H1 (cell line): ENCODE data around the gene PARS2. TPM values are rescaled to one million over a fixed set of nuclear protein-coding genes. Genes with fewer than 3 reads are reported as not detected.

Experiments
- CTCF ChIA-PET: fragments of 300-600 bp; sonication (Branson Sonifier 250); formaldehyde crosslinking; loops from one replicate; lab custom pipeline; 2021; ENCODE audit not compliant: partially characterized antibody; lab: Charles Lee
- POLR2A ChIA-PET: fragments of 300-600 bp; sonication (Branson Sonifier 250); formaldehyde crosslinking; loops from one replicate; lab custom pipeline; 2021; ENCODE audit warnings: inconsistent platforms; ENCODE audit not compliant: partially characterized antibody; lab: Charles Lee
- DNase-seq, 2 experiments: peaks; one replicate each; pipeline versions ENCODE4 v3.0.0 to v3.0.0-alpha.2; 2010 to 2022; ENCODE audit warnings: low spot score in 2 of 2, low read depth in 1 of 2, mixed read lengths in 1 of 2
- FAIRE-seq: peaks from 2 replicates; lab custom pipeline; 2011; peaks lifted over from hg19 to GRCh38; lab: Jason Lieb, UNC
- H2AFZ ChIP-seq: 2 replicates; pipeline ENCODE4 v1.8.1; 2012; ENCODE audit warnings: low read length, inconsistent platforms
- H2AK5ac ChIP-seq: 2 replicates; pipeline ENCODE4 v1.6.1; 2013; ENCODE audit warnings: low read depth, low read length
- H2BK120ac ChIP-seq: replicated peaks from 2 replicates; pipeline ENCODE3; 2013; ENCODE audit warnings: low read depth, low read length, inconsistent platforms
- H2BK12ac ChIP-seq: 2 replicates; pipeline ENCODE4 v1.6.1; 2013; ENCODE audit warnings: low read depth, low read length
- H2BK15ac ChIP-seq: 2 replicates; pipeline ENCODE4 v1.6.1; 2013; ENCODE audit warnings: low read length
- H2BK20ac ChIP-seq: 2 replicates; pipeline ENCODE4 v1.6.1; 2013; ENCODE audit warnings: low read length
- H2BK5ac ChIP-seq: 2 replicates; pipeline ENCODE4 v1.6.1; 2013; ENCODE audit warnings: low read depth, low read length
- H3K14ac ChIP-seq: 2 replicates; pipeline ENCODE4 v1.6.1; 2013; ENCODE audit warnings: inconsistent platforms; ENCODE audit not compliant: insufficient read length
- H3K18ac ChIP-seq: 2 replicates; pipeline ENCODE4 v1.6.1; 2013; ENCODE audit warnings: low read length; ENCODE audit errors: extremely low read depth
- H3K23ac ChIP-seq: 2 replicates; pipeline ENCODE4 v1.6.1; 2013; ENCODE audit warnings: inconsistent platforms; ENCODE audit not compliant: insufficient read length
- H3K23me2 ChIP-seq: 2 replicates; pipeline ENCODE4 v1.6.1; 2013; ENCODE audit warnings: low read depth, low read length
- H3K27ac ChIP-seq: 2 replicates; pipeline ENCODE4 v1.6.1; 2011; ENCODE audit warnings: low read depth, low read length, inconsistent platforms
- H3K27me3 ChIP-seq, 4 experiments: replicated peaks in 1 of 4; 1 replicate in 1 of 4; 2 replicates in 3 of 4; pipeline versions ENCODE4 v1.6.1 to v1.8.1; 2011 to 2013; ENCODE audit warnings: low read length in 3 of 4, mild to moderate bottlenecking in 3 of 4, inconsistent platforms in 2 of 4, mixed read lengths in 2 of 4, moderate library complexity in 1 of 4; ENCODE audit not compliant: control insufficient read depth in 3 of 4, insufficient read depth in 3 of 4; ENCODE audit errors: extremely low read depth in 1 of 4
- H3K36me3 ChIP-seq, 4 experiments: 2 replicates each; pipeline versions ENCODE4 v1.6.1 to v1.8.1; 2011 to 2013; ENCODE audit warnings: mild to moderate bottlenecking in 4 of 4, low read length in 3 of 4, moderate library complexity in 2 of 4, control low read depth in 1 of 4, inconsistent platforms in 1 of 4; ENCODE audit not compliant: insufficient read depth in 4 of 4, control insufficient read depth in 2 of 4
- H3K4ac ChIP-seq: replicated peaks from 2 replicates; pipeline ENCODE3; 2013; ENCODE audit warnings: low read length, low read depth, mixed read lengths, inconsistent platforms; ENCODE audit not compliant: insufficient read length
- H3K4me1 ChIP-seq, 4 experiments: replicated peaks in 1 of 4; 1 replicate in 1 of 4; 2 replicates in 3 of 4; pipeline versions ENCODE4 v1.6.1 to v1.8.1; 2011 to 2013; ENCODE audit warnings: low read length in 3 of 4, inconsistent platforms in 2 of 4, mixed read lengths in 1 of 4; ENCODE audit not compliant: insufficient read depth in 4 of 4, control insufficient read depth in 3 of 4
- H3K4me2 ChIP-seq, 2 experiments: 2 replicates each; pipeline versions ENCODE4 v1.6.1 to v1.8.1; 2011 to 2013; ENCODE audit warnings: low read depth in 2 of 2, low read length in 2 of 2, control low read depth in 1 of 2, inconsistent platforms in 1 of 2, mild to moderate bottlenecking in 1 of 2; ENCODE audit not compliant: insufficient read depth in 1 of 2
- H3K4me3 ChIP-seq, 4 experiments: fragments of 200-600, 300-600 bp in 1 of 4; sonication (generic), shearing (Covaris generic), sonication (Bioruptor Twin) in 1 of 4; 2 replicates each; pipeline versions ENCODE4 v1.5.1 to v1.8.1; 2011 to 2016; ENCODE audit warnings: low read length in 4 of 4, low read depth in 3 of 4, control low read depth in 2 of 4, inconsistent platforms in 2 of 4, mild to moderate bottlenecking in 2 of 4, mixed read lengths in 1 of 4, moderate library complexity in 1 of 4; ENCODE audit not compliant: insufficient read depth in 2 of 4; ENCODE audit errors: extremely low read depth in 1 of 4
- H3K56ac ChIP-seq: replicated peaks from 2 replicates; pipeline ENCODE3; 2013; ENCODE audit warnings: low read depth, mild to moderate bottlenecking, mixed read lengths, low read length, inconsistent platforms; ENCODE audit not compliant: insufficient read length
- H3K79me1 ChIP-seq: 2 replicates; pipeline ENCODE4 v1.6.1; 2013; ENCODE audit warnings: low read depth, low read length, control low read depth
- H3K79me2 ChIP-seq, 2 experiments: 2 replicates each; pipeline versions ENCODE4 v1.6.1 to v1.8.1; 2012 to 2013; ENCODE audit warnings: low read length in 2 of 2, mild to moderate bottlenecking in 2 of 2, inconsistent platforms in 1 of 2; ENCODE audit not compliant: insufficient read depth in 2 of 2, control insufficient read depth in 1 of 2
- H3K9ac ChIP-seq, 4 experiments: replicated peaks in 1 of 4; 1 replicate in 1 of 4; 2 replicates in 3 of 4; pipeline versions ENCODE4 v1.6.1 to v1.8.1; 2011 to 2013; ENCODE audit warnings: low read depth in 3 of 4, low read length in 3 of 4, control low read depth in 2 of 4, mild to moderate bottlenecking in 2 of 4, moderate library complexity in 2 of 4, inconsistent platforms in 1 of 4; ENCODE audit errors: extremely low read depth in 1 of 4
- H3K9me3 ChIP-seq, 2 experiments: 2 replicates each; pipeline versions ENCODE4 v1.6.1 to v1.8.1; 2012 to 2013; ENCODE audit warnings: mild to moderate bottlenecking in 2 of 2, moderate library complexity in 2 of 2, control low read depth in 1 of 2, inconsistent platforms in 1 of 2, low read depth in 1 of 2, low read length in 1 of 2, mixed read lengths in 1 of 2; ENCODE audit not compliant: insufficient read depth in 2 of 2
- H4K20me1 ChIP-seq, 2 experiments: replicated peaks in 1 of 2; 2 replicates each; pipeline versions ENCODE3 to v1.8.1; 2011 to 2013; ENCODE audit warnings: inconsistent platforms in 2 of 2, low read length in 2 of 2, mild to moderate bottlenecking in 1 of 2; ENCODE audit not compliant: insufficient read depth in 2 of 2, control insufficient read depth in 1 of 2
- H4K5ac ChIP-seq: 2 replicates; pipeline ENCODE4 v1.6.1; 2013; ENCODE audit warnings: low read length, low read depth, mixed read lengths, inconsistent platforms; ENCODE audit not compliant: insufficient read length
- H4K8ac ChIP-seq: 2 replicates; pipeline ENCODE4 v1.8.0; 2013; ENCODE audit warnings: mild to moderate bottlenecking, moderate library complexity, low read length, inconsistent platforms; ENCODE audit not compliant: insufficient read depth; ENCODE audit errors: extremely low read depth
- H4K91ac ChIP-seq: replicated peaks from 2 replicates; pipeline ENCODE3; 2013; ENCODE audit warnings: low read length, mixed read lengths, inconsistent platforms; ENCODE audit not compliant: insufficient read length
- GABPA ChIP-seq: IDR thresholded peaks from 2 replicates; pipeline ENCODE4 v1.6.1; 2011; ENCODE audit warnings: mild to moderate bottlenecking, low read length, moderate library complexity, borderline replicate concordance; ENCODE audit not compliant: insufficient read depth
- WGBS, 2 experiments: shearing (Covaris generic) in 1 of 2; methylation state at CpG; one replicate each; pipeline versions ENCODE4 v1.1.6 to v1.1.7; 2013 to 2015; ENCODE audit warnings: low lambda C conversion rate in 2 of 2, mixed read lengths in 2 of 2, inconsistent platforms in 1 of 2, low coverage in 1 of 2, missing lambda C conversion rate in 1 of 2; ENCODE audit not compliant: insufficient replicate concordance in 2 of 2, insufficient coverage in 1 of 2, insufficient read length in 1 of 2; ENCODE audit errors: extremely low coverage in 1 of 2, missing lambda C conversion rate in 1 of 2; 5-methylcytosine and 5-hydroxymethylcytosine counted together
- polyA plus RNA-seq, 7 experiments: library from polyadenylated mRNA; depleted of rRNA in 3 of 7; stranded (reverse) in 5 of 7; unstranded in 2 of 7; fragments of >200 nt in 5 of 7; fragments of 200-250 nt in 2 of 7; gene quantifications; 1 replicate in 5 of 7; 2 replicates in 1 of 7; 4 replicates in 1 of 7; pipeline versions ENCODE4 v1.2.1 to v1.2.3, GENCODE V29; 2011 to 2013; ENCODE audit warnings: missing spikeins in 2 of 7, mixed read lengths in 2 of 7
- total RNA-seq: library from RNA; stranded (reverse); fragmentation: NEBNext Ultra II Directional; extraction: Animal tissue kit (Norgen Biotek cat#: 25700); gene quantifications from 2 replicates; pipeline ENCODE4 v1.2.1, GENCODE V29; 2021

The PARS2 gene
- total and polyA plus RNA-seq, 2 of the 8 experiments (the other 6 are each of a cell fraction or from before 2014, with no cell fraction given), result 8.9 to 10.0 TPM

DNA sequence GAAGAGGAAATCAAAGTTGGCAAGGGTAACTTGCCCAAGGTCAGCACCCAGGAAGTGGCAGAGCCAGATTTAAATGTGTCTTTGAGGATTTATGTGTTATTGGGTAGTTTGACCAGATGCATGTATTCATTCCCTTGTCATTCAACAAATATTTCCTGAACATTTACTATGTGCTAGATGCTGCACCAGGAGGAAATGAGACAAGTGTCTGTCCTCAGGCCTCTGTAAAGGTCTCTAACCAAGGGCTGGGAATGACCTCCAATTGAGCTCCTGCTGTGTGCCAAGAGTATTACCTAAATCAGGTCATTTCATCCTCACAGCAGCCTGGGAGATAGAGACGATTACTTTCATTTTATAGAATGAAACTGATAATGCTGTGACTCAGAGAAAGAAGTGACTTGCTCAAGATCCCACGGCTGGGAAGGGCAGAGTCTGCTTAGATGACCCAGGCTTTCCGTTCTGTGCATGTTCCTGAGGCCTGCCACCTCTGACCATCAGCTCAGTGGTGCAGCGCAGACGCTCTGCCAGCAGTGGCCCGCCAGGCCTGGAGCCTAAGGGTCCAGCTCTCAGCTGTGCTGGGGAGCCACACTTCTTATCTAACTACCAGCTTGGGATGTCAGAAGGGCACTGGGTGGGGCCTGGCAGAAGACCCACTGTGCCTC is 40.3 kb upstream of the PARS2 start:
- DNase-seq (no peak), FAIRE-seq (no peak)
- no peak overlapping the region for H3K56ac ChIP-seq
- TF ChIP-seq GABPA, result no peak
- no peak overlapping the region for H2BK20ac ChIP-seq
- H3K4me3 ChIP-seq, result no peak overlapping the region
- H3K9ac ChIP-seq, result no peak overlapping the region
- H3K4me2 ChIP-seq, result no peak overlapping the region
- H3K4me1 ChIP-seq, result peaks cover 0 to 8% (median under 1%) of the 10 kb centered on the region in 4 experiments; a peak in 3 of 7 replicates
- H4K8ac ChIP-seq, result no peak overlapping the region
- no peak overlapping the region for H3K4ac ChIP-seq
- no peak overlapping the region for H4K5ac ChIP-seq
- H3K9me3 ChIP-seq, result no peaks in the 10 kb centered on the region
- WGBS, 2 experiments, result 91% methylated on average over 6 of the region's 6 CpGs; no CpG with 5 or more reads in 1 of the 2 experiments
- ChIA-PET POLR2A (no interaction called here), CTCF (interaction anchor here (0.9 to 5.4 kb wide), 4 partner anchors 12 to 540 kb away, joined by 3 to 80 read pairs (median 3); no protein-coding TSS in a partner anchor)
- H2BK15ac ChIP-seq, result no peak overlapping the region
- H3K79me2 ChIP-seq, result no peaks in the 10 kb centered on the region
- no peaks in the 10 kb centered on the region for H4K20me1 ChIP-seq
- H3K14ac ChIP-seq, result no peak overlapping the region
- H3K36me3 ChIP-seq, result no peaks in the 10 kb centered on the region
- H3K79me1 ChIP-seq, result no peaks in the 10 kb centered on the region
- H2BK12ac ChIP-seq, result no peak overlapping the region
- no peak overlapping the region for H3K23ac ChIP-seq
- no peak overlapping the region for H3K27ac ChIP-seq
- H2AK5ac ChIP-seq, result no peak overlapping the region
- peaks cover 3% of the 10 kb centered on the region; the same call in 1 of the 2 replicates for H3K23me2 ChIP-seq
- no peak overlapping the region for H2BK120ac ChIP-seq
- H3K18ac ChIP-seq, result no peak overlapping the region; the same call in 1 of the 2 replicates
- H3K27me3 ChIP-seq, result peaks cover 5 to 23% (median 16%) of the 10 kb centered on the region in 4 experiments; a peak in 6 of 7 replicates
- no peak overlapping the region for H2BK5ac ChIP-seq
- no peak overlapping the region for H4K91ac ChIP-seq
- no peak overlapping the region for H2AFZ ChIP-seq
